HK-2 (cell line): ENCODE measurements around the gene CRNKL1.

Source experiments
- DNase-seq: peaks from one replicate; pipeline ENCODE4 v3.0.0-alpha.2; 2018; ENCODE audit not compliant: unreplicated experiment

Gene CRNKL1

DNA sequence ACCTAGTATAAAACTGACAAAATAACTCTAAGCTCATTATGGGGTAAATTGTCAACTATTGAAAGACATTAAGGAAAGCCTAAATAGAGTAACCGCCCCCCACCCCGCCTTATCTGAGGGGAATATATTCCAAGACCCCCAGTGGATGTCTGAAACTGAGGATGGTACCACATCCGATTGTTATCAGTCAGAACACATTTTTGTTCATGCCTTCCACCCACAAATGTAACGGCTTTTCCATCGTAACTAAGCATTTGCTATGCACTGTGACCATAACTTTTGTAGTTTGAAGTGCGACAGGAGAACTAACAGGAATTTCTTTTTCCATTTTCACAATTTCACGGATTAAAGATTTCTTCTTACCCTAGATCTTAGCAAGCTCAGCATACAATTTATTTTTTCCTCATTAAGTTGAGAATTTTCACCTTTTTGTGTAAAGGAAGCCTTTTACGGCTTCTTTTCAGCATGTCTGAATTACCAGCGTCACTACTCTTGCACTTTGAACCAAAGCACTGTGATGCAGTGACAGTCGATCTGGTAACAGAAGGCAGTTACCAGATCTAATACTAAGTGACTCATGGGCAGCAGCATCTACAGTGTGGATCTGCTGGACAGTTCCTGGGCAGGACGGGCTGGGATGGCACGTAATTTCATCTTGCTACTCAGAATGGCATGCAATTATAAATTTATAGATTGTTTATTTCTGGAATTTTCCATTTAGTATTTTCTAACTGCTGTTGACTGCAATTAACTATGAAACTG is 11.9 kb upstream of the CRNKL1 start:
- DNase-seq, result no peak

DNA sequence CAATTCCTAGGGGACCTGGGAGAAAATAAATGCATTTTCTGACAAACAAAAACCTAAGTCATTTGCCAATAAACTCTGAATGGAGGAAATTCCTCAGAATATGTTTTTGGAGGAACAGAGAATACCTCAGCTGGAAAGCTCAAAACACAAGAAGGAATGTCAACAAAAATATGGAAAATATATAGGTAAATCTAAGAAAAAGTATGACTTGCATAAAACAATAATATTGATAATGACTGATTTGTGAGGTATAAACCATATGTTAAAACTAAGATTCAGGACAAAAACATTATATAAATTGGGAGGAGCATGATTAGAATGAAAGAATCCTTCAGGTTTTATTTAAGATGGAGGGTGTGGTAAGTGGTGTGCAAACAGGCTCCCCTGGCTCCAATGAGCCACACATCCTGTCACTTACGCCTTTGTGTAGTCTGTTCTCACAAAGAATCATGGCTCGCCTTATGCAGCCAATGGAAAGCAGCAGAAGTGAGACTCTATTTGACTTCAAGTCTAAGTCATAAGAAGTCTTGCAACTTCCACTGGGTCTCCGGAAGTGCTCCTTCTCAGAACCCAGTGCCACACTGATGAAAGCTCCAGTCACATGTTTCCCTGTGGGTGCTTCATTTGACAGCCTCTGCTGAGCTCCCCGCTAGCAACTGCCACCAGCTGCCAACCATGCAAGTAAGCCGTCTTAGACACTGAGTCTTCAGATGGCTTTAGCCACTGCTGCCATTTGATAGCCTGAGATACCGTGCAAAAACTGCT is 8.2 kb upstream of the CRNKL1 start:
- DNase-seq, result no peak

DNA sequence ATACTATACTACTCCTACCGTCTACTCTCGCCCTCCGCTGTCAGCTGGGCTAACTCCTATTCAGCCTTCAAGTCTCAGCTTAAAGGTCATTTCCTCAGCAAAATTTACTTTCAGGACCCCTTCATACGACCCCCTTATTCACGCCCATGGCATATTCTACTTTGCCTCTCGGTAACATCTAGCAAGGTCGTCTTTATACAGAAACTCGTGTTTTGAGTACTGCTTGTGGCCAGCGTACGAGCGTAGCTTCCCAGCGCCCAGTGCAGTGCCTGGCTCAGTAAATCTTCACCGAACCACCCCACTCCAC is 546 bp downstream of the CRNKL1 start:
- DNase-seq, result no peak

DNA sequence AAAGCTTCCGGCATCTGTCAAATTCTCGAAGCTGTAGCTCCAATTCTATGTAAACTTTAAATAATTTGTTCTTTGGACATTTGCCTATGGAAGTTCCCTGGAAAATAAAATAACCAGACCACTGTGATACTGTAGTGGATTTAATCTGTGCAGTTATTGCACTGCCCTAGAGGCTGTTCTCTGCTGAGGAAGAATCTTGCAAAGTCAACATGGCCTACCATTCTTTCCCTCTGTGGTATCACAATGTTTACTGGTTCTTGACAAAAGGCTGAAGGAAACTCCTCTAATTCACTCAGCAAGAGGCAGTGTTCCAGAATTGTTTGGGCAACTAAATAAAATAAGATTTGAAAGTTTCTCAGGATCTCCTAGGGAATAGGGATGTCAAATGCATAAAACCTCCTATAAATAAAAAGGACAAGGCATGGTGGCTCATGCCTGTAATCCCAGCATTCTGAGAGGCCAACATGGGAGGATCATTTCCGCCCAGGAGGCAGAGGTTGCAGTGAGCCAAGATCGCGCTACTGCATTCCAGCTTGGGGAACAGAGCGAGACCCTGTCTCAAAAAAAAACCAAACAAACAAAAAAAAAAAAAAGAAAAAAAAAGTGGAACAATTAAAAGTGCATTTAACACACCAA is 12.4 kb downstream of the CRNKL1 start:
- no peak for DNase-seq

DNA sequence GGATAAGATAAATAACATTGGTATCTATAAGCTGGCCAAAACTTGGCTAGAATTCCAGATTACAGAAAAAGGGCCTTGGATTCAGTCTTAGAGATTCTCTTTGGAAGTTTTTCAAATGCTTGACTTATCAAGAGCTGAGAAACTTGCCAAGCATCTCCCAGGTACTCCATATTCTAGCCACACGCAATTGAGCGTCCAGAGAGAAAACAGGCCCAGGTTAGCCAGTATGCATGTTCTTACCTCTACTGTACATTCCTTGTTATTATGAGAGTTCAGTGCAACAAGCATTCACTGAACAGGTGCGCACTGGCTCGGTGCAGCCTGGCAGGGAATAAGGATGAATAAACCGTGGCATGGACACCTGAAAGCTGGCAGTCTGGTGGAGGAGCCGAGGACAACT is 13.7 kb downstream of the CRNKL1 start:
- no peak for DNase-seq

DNA sequence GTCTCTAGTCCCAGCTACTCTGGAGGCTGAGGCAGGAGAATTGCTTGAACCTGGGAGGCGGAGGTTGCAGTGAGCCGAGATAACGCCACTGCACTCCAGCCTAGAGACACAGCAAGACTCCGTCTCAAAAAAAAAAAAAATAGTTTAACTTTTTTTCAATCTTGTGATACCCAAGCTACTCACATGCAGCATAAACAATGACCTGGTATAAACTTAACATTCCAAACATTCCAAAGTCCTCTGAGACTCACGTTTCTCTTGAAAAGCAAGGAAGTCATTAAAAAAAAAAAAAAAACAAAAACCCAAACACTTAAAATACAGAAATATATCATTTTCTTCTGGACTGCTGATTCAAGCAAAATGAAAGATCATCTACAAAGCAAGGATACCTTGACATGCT is 14.3 kb downstream of the CRNKL1 start:
- no peak for DNase-seq

DNA sequence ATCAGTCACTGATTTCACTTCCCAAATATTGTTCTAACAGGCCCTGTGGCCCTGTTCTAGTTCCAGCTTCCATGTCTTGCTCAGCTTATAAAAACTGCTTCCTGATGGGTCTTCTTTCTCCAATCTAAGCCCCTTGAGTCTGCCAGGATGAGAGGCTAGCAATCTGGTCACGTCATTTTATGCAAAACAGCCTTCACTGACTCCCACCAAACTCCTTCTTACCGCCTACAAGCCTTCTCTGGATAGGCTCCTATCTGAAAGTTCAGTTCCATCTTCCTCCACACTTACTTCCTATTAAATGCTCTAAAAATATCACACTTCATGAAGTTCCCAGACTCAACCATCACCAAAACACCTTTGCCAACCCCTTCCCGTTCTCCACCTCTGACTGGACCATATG is 15.5 kb downstream of the CRNKL1 start:
- DNase-seq, result no peak

DNA sequence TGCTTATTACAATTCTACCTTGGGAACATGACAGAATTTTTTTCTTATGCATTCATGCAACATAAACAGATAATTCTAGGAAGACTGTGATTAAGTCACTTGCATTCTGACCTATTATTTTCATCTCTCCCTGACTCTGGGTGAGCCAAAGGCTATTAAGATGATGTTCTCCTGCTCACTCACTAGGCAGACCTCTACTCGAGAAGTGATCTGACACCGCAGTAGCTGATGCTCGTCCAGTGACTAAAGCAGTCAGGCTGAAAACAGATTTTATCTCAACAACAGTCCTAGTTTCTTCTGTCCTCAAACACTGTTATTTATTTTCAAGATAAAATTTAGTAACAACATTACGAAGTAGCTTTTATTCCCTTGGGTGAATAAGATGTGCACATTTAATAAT is 17.8 kb downstream of the CRNKL1 start:
- no peak for DNase-seq

DNA sequence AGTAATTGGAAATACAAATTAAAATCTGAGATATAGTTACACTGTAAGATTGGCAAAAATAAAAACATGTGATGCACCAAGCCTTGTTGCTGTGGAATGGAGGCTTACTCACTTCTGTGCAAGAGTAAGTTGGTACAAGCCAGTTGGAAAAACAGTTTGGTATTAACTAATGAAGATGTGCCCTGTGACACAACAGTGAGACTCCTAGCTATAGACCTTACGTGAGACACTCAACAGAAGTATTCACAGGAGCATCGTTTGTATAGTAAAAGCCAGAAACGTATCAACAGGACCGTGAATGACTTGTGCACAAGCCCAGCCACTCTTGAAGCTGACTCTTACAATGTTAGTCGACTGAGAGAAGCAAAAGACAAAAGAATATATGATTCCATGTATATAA is 20.5 kb downstream of the CRNKL1 start:
- no peak for DNase-seq

DNA sequence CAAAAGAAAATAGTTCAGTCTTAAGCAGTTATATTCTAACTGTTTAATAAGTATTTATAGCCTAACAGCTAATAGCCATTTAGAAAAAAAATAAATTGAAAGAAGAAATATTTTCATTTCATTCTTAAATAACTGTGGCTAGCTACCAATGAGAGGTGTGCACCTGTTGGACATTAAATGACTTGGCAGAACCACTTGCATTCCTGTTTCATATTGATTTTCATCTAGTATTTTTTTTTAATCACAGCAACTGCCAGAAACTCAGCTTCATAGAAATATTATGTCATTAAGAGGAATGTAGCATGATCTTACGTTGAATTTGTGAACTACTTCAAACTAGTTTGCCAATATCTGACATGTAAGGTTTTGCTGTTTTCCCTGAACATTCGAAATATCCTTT is 25.0 kb downstream of the CRNKL1 start:
- no peak for DNase-seq

DNA sequence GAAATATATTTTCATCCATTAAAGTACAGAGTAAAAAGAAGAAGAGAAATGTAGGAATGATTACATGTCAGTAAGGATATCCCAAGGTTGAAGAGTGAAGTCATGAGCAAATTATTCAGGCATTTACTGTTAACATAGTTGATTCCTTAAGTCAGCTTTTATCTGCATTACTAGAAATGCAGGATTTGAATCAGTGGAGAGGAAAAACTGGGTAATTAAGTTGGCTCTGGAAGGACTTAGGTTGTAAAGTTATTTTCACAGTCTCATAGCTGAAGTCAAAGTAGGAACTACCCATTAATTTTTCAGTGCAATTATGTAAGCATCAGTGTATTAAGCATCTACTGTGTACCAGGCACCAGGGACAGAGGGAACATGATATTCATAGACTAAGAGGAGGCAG is 27.3 kb downstream of the CRNKL1 start:
- no peak for DNase-seq

DNA sequence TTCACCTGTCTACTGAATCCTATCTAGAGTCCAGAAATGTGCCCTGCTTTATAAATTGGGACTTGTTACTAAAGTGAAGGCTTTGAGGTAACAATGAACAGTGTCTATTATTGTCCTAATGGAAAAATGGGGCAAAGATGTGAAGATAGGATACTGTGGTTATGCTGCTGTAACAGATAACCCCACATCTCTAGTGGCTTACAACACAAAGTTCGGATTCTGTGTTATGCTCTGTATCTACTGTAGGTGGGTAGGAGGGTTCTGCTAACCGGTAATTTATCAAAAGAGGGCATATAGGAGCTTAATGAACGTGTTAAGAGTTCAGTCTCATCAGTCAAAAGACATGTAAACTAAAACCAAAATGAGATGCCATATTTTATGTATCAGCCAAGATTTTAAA is 28.9 kb downstream of the CRNKL1 start:
- DNase-seq, result no peak

DNA sequence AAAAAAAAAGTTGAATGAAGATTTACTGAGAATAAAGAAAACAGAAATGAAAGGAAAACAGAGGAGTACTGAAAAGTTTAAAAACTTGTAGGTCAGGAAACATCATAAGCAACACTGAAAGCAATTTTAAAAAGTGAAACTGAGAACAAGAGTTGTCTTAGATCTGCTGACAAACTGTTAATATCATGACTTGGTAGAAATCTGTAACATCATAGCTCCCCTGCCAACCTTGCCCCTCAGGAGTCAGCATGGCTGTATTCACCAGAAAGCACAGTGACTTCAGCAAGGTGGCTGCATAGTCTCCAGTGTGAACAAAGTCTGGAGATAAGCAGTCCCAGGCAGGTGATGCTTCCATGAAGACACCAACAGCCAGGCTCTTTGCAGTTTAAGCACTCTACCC is 29.8 kb downstream of the CRNKL1 start:
- DNase-seq, result no peak

DNA sequence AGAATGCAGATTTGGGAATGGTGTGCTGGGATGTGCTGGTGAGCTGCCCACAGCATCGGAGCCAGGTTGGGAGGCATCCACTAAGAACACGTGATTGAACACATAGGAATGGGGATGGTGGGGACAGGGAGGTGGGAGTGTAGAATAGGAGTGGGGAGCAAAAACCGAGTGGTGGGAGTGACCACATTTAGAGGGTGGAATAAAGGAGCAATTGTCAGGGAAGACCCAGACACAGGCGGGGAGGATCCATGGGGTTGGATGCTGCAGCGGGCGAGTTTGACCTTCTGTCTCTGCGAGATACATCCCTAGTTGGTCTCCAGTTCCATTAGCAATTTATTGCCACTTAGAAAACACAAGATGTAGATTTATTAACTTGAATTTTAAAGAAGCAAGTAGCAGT is 30.4 kb downstream of the CRNKL1 start:
- DNase-seq, result no peak

DNA sequence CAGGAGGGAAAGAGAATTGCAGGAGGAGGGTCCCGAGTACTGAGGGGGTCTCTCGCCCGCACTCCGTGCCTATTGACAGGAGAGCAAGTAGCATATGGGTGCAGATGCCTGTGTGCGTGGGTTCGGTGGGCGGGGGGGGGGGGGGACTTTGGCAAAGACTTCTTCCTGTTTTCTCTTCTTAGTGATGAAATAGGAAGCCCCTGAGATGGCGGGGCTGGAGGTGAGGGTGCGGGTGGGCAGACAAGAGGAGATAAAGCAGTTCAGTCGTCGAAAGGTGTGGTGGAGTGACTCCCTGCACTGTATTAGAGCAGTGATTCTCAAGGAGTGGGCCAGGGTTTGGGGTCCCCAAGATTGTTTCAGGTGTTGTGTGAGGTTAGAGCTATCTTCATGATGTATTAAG is 31.4 kb downstream of the CRNKL1 start:
- no peak for DNase-seq

DNA sequence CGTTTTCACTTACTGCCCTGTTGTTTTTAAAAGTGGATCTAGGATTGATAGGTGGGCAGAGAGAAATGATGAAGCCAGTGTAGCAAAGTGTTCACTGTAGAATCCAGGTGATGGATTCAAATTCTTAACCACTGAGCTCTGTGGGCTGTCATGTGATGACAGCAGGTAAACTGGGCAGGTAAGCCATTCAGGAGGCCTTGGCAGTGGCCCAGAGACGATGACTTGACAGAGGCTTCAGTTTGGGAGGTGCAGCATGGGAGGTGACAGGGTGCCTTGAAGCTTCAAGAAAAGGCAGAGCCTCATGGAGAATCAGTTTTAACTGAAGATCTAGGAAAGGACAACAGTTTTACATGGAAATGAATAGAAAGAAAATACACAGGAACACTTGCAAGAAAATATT is 33.1 kb downstream of the CRNKL1 start:
- DNase-seq, result no peak

DNA sequence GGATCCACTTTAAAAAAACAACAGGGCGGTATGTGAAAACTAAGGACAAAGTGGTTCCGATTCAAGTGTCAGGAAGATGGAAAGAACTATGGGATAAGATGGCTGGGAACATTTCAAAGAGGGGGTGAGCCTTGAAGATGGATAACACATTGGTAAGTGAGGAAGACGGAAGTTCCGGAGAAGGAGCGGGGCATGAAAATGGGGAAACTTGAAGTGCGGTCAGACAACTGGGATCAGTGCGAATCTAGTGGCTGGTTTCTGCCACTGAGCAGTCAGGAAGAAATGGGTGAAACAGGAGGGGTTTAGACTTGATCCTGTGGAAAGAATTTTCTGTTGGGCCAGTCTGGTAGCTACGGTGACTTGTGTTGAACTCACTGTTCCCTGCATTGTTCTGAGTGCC is 33.9 kb downstream of the CRNKL1 start:
- DNase-seq, result no peak

DNA sequence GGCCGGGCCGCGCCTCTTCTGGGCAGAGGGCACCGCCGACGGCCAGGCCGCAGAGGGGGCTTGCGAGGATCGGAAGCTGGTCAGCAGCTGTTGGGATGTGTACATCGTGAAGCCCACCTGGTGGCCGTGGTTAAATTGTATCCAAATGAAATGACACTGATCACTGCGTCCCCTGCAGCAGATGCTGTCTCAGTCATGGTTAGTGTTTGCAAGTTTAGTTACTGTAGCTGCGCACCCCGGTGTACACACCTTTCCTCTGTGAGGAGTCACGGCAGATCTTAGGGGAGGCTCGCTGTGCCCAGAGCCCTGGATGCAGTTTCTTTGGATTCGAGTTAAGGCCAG is 34.5 kb downstream of the CRNKL1 start:
- no peak for DNase-seq

DNA sequence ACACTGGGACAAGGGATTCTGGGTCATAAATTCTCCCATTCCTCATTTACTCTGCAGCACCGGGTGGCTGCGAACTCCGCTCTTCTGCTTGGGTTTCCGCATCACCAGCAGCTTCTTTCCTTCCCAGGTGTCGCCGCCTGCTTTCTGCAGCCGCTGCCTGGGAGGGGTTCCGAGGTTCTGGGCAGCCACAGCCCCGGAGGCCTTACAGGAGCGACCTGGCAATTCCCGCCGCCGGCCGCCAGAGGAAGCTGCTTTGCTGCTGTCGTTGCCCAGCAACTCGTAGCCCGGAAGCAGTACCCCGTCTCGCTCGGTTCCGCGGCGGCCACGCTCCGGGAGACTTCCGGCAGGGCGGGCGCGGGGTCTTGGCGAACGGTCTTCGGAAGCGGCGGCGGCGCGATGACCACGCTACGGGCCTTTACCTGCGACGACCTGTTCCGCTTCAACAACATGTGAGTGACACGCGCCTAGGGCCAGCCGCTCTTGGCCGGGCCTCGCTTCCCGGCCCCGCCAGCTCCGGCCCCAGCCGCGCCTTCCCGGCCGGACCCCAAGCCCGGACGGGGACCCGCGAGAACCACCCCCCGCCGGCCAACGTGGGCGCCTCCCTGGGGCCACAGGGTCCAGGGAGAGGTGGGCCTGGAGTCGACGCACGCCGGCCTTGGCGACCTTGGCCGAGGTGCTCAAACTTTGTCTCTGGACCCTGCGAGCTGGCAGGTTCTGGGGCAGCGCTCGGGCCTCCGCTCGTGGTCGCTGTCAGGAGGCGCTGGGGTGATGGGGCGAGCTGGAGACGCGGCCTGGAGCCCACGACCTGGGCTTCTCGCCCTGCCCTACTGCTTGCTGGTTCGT is 35.0 kb downstream of the CRNKL1 start, which contains the start of gene NAA20:
Gene NAA20, plus strand, starts transcription at position 362 of the 843 bp plus-strand sequence. Its CDS starts 35 bp downstream, at position 397.
- DNase-seq, result peak; percentile 97

DNA sequence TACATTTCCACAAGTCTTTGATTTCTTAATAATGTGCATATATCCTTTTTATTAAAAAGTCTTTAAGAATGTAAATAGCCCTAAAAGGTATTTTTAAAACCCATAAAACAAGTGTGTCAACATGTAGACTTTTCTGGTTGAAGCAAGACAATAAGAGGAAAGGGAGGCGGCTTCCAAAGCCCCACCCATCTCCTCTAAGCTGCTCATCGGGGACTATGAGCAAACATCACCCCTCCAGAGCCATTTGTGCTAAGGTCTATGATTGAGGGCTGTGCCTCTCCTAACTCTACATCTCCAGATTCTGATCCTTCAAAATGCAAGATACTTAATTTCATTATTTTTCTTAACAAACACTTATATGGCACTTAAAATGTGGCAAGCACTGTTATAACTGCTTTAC is 37.6 kb downstream of the CRNKL1 start:
- DNase-seq, result no peak

DNA sequence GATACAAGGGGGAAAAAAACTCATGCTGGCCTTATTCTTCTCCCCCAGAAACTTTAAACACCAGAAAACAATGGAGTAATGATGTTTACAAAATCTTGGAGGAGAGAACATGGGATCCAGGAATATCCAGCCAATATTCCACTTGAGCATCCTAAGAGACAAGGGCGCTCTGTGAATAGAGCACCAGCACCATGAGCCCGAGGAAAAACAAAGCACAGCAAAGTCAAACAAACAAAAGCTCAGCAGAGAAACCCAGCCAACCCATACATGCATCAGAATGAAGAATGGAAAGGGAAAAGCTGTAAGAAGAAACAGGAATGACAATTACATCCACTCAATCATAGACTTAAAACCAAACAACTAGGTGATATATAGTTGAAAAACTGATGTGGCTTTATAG is 39.7 kb downstream of the CRNKL1 start:
- no peak for DNase-seq
